Posterior cingulate gyrus (tissue), 11 donors: ENCODE results near the gene LONRF3.

ENCODE experiments used
- DNase-seq, 10 donors: peaks; one replicate each; pipeline versions ENCODE4 v3.0.0 to v3.0.0-alpha.2; 2020 to 2021; ENCODE audit warnings: mixed read lengths in 3 of 10
- intact Hi-C: fragments of 100-400 bp; cut with DNase I; formaldehyde crosslinking; loops from one replicate; pipeline ENCODE4 v1.15.1; 2023

The LONRF3 gene

GRCh38 chrX:118974088-118974907 lies at the start of gene LONRF3:
LONRF3 (plus strand) TSS chrX:118974618; CDS start chrX:118974781, 163 bp downstream.
- intact Hi-C loops: no loop called here

GRCh38 chrX:118928151-118928550 lies 46.3 kb upstream of the LONRF3 start:
- DNase-seq: no peak
- intact Hi-C loops: no loop called here

More at GRCh38 chrX:118974088-118974907, at the start of gene LONRF3:
- peak in 9 of 10 donors; percentile 48 to 94 (median 65) for DNase-seq

GRCh38 chrX:118935352-118935751 lies 39.1 kb upstream of the LONRF3 start:
- DNase-seq: no peak
- intact Hi-C loops: no loop called here

GRCh38 chrX:118941147-118941546 lies 33.3 kb upstream of the LONRF3 start:
- no peak for DNase-seq
- intact Hi-C loops: no loop called here

- no peak for DNase-seq
- intact Hi-C loops: no loop called here
These were observed 31.3 kb upstream of the LONRF3 start for GRCh38 chrX:118943102-118943501.

- no peak for DNase-seq
- intact Hi-C loops: no loop called here
These were observed 28.5 kb upstream of the LONRF3 start for GRCh38 chrX:118945921-118946320.

- intact Hi-C loops: no loop called here
- DNase-seq: no peak
These were observed 26.1 kb upstream of the LONRF3 start for GRCh38 chrX:118948270-118948669.

GRCh38 chrX:118961866-118962560 lies 12.4 kb upstream of the LONRF3 start:
- intact Hi-C loops: no loop called here

GRCh38 chrX:118963159-118963558 lies 11.3 kb upstream of the LONRF3 start:
- no peak for DNase-seq
- intact Hi-C loops: no loop called here

More at GRCh38 chrX:118961866-118962560, 12.4 kb upstream of the LONRF3 start:
- no peak for DNase-seq

- intact Hi-C loops: no loop called here
These were observed 10.2 kb upstream of the LONRF3 start for GRCh38 chrX:118964252-118964651.

GRCh38 chrX:118965395-118965794 lies 9.0 kb upstream of the LONRF3 start:
- DNase-seq: no peak
- intact Hi-C loops: no loop called here

More at GRCh38 chrX:118964252-118964651, 10.2 kb upstream of the LONRF3 start:
- no peak for DNase-seq

- DNase-seq: no peak
- intact Hi-C loops: no loop called here
These were observed 6.4 kb upstream of the LONRF3 start for GRCh38 chrX:118968031-118968430.

GRCh38 chrX:118971552-118971951 lies 2.9 kb upstream of the LONRF3 start:
- DNase-seq: no peak
- intact Hi-C loops: no loop called here

- intact Hi-C loops: no loop called here
- DNase-seq: peak in 1 of 10 donors; percentile 7
These were observed 880 bp upstream of the LONRF3 start for GRCh38 chrX:118973389-118974087.

- DNase-seq: peak in 8 of 10 donors; percentile 7 to 83 (median 34)
- intact Hi-C loops: no loop called here
These were observed 672 bp downstream of the LONRF3 start for GRCh38 chrX:118974908-118975671.

- DNase-seq: peak in 8 of 10 donors; percentile 15 to 89 (median 36)
- intact Hi-C loops: no loop called here
These were observed 1.6 kb downstream of the LONRF3 start for GRCh38 chrX:118975831-118976598.

GRCh38 chrX:118976599-118977340 lies 2.4 kb downstream of the LONRF3 start:
- intact Hi-C loops: no loop called here

GRCh38 chrX:118977424-118977823 lies 3.0 kb downstream of the LONRF3 start:
- intact Hi-C loops: no loop called here
- DNase-seq: no peak

More at GRCh38 chrX:118976599-118977340, 2.4 kb downstream of the LONRF3 start:
- peak in 8 of 10 donors; percentile 2 to 87 (median 28) for DNase-seq

- no peak for DNase-seq
- intact Hi-C loops: no loop called here
These were observed 4.0 kb downstream of the LONRF3 start for GRCh38 chrX:118978451-118978850.
